Stimulated activated effector memory CD8-positive, alpha-beta T cell treated with anti-CD3 and anti-CD28 coated beads, Interleukin-12 subunit alpha, Interleukin-12 subunit beta, amount 100 ng/mL, for 72 hours (primary cell): Measurements from ENCODE around the gene SH3BP5.

ENCODE experiments used
- ATAC-seq: fragments of 150-1000 bp; cut with Tn5 transposase; 2 replicates; pipeline ENCODE4 v1.10.0; 2021
- DNase-seq, 2 donors: peaks; one replicate each; pipeline ENCODE4 v3.0.0; 2021 to 2022; ENCODE audit warnings: low spot score in 2 of 2
- H3K27ac Mint-ChIP-seq: one replicate; pipeline ENCODE4 v1.8.0; 2022; ENCODE audit warnings: mild to moderate bottlenecking, mixed read lengths
- H3K36me3 Mint-ChIP-seq: one replicate; pipeline ENCODE4 v1.8.0; 2022; ENCODE audit warnings: mild to moderate bottlenecking, mixed read lengths
- H3K4me1 Mint-ChIP-seq: one replicate; pipeline ENCODE4 v1.8.0; 2022; ENCODE audit warnings: mixed read lengths
- H3K4me3 Mint-ChIP-seq: one replicate; pipeline ENCODE4 v1.8.0; 2022; ENCODE audit warnings: mild to moderate bottlenecking, mixed read lengths
- H3K9me3 Mint-ChIP-seq: one replicate; pipeline ENCODE4 v1.8.0; 2022; ENCODE audit warnings: mixed read lengths

Gene SH3BP5

GRCh38 chr3:15211937-15212336 lies 120.4 kb downstream of the SH3BP5 start:
- no peak overlapping the region for H3K4me3 Mint-ChIP-seq
- H3K9me3 Mint-ChIP-seq, result no peaks in the 10 kb centered on the region
- DNase-seq (no peak), ATAC-seq (no peak)
- peaks cover 13% of the 10 kb centered on the region for H3K4me1 Mint-ChIP-seq
- H3K36me3 Mint-ChIP-seq, result peaks cover 90% of the 10 kb centered on the region
- H3K27ac Mint-ChIP-seq, result no peak overlapping the region

- DNase-seq (no peak), ATAC-seq (no peak)
- peak overlapping the region; percentile 91 for H3K27ac Mint-ChIP-seq
- no peaks in the 10 kb centered on the region for H3K9me3 Mint-ChIP-seq
- H3K36me3 Mint-ChIP-seq, result peaks cover 56% of the 10 kb centered on the region
- peak overlapping the region; percentile 81 for H3K4me3 Mint-ChIP-seq
- H3K4me1 Mint-ChIP-seq, result peaks cover 22% of the 10 kb centered on the region
Measured at GRCh38 chr3:15207836-15208504, 124.4 kb downstream of the SH3BP5 start.

DNA sequence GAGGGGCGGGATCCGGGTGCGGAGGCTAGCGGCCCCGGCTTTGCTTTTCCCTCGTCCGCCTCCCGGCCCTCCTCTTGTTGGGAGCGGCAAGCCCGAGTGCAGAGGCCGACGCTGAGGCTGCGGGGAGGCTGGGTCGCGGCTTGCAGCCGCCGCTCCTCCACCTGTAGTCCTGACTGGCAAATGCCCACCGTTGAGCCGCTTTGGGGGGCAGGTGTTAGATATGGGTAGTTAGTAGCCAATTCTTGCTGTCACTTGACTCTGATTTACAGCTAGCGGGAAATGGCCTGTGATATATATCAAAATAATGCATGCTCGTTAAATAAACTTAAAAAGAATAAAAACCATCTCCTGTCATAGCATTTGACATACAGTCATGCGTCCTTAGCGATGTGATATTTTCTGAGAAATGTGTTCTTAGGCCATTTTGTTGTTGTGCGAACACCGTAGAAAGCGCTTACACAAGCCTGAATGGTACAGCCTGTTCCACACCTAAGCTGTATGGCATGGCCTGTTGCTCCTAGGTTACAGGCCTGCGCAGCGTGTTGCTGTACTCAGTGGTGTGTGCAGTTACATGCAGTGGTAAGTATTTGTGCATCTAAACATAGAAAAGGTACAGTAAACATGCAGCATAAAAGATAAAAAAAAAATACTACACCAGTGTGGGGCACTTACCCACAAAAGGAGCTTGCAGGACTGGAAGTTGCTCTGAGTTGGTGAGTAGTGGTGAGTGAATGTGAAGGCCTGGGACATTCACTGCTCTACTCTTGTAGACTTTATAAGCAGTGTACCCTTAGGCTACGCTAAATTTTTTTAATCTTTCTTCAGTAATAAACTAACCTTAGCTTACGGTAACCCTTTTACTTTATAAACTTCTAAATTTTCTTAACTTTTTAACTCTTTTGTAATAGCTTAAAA lies 125.5 kb downstream of the SH3BP5 start:
- DNase-seq (peak in 1 of 2 donors; percentile 71), ATAC-seq (peak; percentile 36)
- Mint-ChIP-seq H3K9me3 (no peaks in the 10 kb centered on the region), H3K4me3 (peak overlapping the region; percentile 81), H3K4me1 (peaks cover 27% of the 10 kb centered on the region), H3K36me3 (peaks cover 46% of the 10 kb centered on the region), H3K27ac (peak overlapping the region; percentile 91)

- peak within 1 kb of the TSS; percentile 81 for H3K4me3 Mint-ChIP-seq
- H3K4me1 Mint-ChIP-seq, result peaks cover 27% of the 10 kb centered on the region
- ATAC-seq (peak; percentile 91), DNase-seq (peak; percentile 96)
- peak within 1 kb of the TSS; percentile 91 for H3K27ac Mint-ChIP-seq
- H3K36me3 Mint-ChIP-seq, result peaks cover 38% of the 10 kb centered on the region
- H3K9me3 Mint-ChIP-seq, result no peaks in the 10 kb centered on the region
Measured at GRCh38 chr3:15205934-15206661, 126.3 kb downstream of the SH3BP5 start, which contains the start of gene CAPN7. Gene CAPN7 (plus strand): TSS chr3:15206246. CDS start chr3:15206496, 250 bp downstream.

DNA sequence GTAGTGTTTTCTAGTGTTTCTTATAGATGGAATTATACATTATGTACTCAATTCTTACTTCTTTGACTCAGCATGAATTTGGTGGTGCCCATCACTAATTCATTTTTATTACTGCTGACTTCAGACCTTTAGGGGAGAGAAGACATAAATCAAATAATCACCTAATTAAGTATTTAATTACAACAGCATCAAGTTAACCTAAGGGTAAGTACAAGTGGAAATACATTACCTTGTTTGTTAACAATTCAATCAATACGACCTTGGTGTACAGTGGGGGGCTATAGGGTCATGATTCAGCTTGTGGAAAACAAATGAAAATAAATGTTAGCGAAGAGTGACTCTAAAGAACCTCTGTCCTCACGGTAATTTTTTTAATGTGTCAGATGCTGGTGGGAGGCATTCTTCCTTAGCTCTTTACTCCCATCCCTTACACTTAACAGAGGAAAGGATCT lies 126.9 kb downstream of the SH3BP5 start:
- H3K36me3 Mint-ChIP-seq, result peaks cover 34% of the 10 kb centered on the region
- peaks cover 24% of the 10 kb centered on the region for H3K4me1 Mint-ChIP-seq
- DNase-seq (no peak), ATAC-seq (no peak)
- peak overlapping the region; percentile 91 for H3K27ac Mint-ChIP-seq
- H3K4me3 Mint-ChIP-seq, result peak overlapping the region; percentile 81
- H3K9me3 Mint-ChIP-seq, result no peaks in the 10 kb centered on the region
